PC-9 (cell line): ENCODE data around the gene LAMP1.

Source experiments
- CTCF ChIP-seq: fragments of 200-600 bp; sonication (generic); conservative IDR thresholded peaks from 2 replicates; pipeline ENCODE4 v1.6.1; 2017; ENCODE audit warnings: mixed run types, antibody characterized with exemption, mild to moderate bottlenecking, moderate library complexity
- EZH2 ChIP-seq: fragments of 200-600 bp; sonication (generic); IDR thresholded peaks from 2 replicates; pipeline ENCODE4 v1.8.0; 2017; ENCODE audit warnings: antibody characterized with exemption, low read depth

- TF ChIP-seq CTCF (no peak), EZH2 (no peak)
Measured at GRCh38 chr13:113360446-113360845, 63.4 kb downstream of the LAMP1 start.
